ENCODE results near the gene EEF1G.

EEF1G gene

DNA sequence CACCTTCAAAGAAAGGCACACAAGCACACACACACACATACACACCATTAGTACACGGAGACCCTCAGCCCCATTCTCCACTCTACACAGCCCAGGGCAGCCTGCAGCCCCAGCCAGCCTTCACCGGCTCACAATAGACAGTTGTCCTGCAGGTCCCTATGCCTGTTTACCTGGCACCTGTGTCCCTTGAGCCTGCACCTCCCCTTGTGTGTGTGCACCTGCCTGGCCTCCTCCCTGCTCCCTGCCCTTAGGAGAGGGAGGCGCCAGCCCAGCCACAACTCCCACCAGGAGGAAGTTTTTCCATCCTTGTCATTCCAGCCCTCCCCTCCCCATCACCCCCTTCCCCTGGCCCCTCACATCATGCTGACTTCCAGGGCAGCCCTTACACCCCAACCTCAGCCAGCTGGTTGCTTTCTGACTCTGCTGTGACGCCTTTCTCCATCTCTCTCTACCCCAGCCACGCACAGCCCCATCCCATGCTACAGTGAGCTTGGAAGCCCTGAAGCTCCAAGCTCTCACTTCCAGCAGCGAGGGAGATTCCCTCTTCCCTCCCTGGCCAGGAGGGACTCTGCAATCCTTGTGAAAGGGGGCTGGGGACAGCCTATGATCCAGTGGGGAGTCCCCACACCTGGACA is 31.5 kb downstream of the EEF1G start:
- Histone ChIP-seq H3K79me1 (replicated peaks; ENCODE audit: low read length, poor library complexity, severe bottlenecking) (no peaks in the 10 kb centered on the region), H2BK12ac (ENCODE audit: low read length in 2 of 2) (peak overlapping the region; percentile 35 to 37), H3K4me2 (ENCODE audit: low read length, poor library complexity, severe bottlenecking) (peak overlapping the region; percentile 64), H2AK5ac (ENCODE audit: low read length, severe bottlenecking) (peak overlapping the region; percentile 37), H3K27ac (ENCODE audit: low read length, poor library complexity, severe bottlenecking) (peak overlapping the region; percentile 82), H3K4ac (ENCODE audit: low read depth in 1 of 2, low read length in 2 of 2) (peak overlapping the region in 1 of 2 experiments; percentile 54), H3K9me3 (ENCODE audit: control insufficient read depth, low read length) (no peaks in the 10 kb centered on the region), H3K18ac (ENCODE audit: low read depth in 1 of 2, low read length in 2 of 2) (peak overlapping the region; percentile 1 to 58), H2BK15ac (ENCODE audit: low read depth, poor library complexity, severe bottlenecking) (no peak overlapping the region), H3K23ac (ENCODE audit: low read length in 2 of 2) (peak overlapping the region in 1 of 2 experiments; percentile 66), H4K8ac (ENCODE audit: low read length) (no peak overlapping the region), H2BK120ac (ENCODE audit: low read depth, low read length) (no peak overlapping the region), H2AFZ (ENCODE audit: low read depth, low read length) (no peak overlapping the region), H3K36me3 (ENCODE audit: control insufficient read depth in 1 of 2, insufficient read depth in 2 of 2, low read depth in 1 of 2, low read length in 2 of 2) (peaks cover 20 to 51% of the 10 kb centered on the region in 2 experiments), H3K4me1 (ENCODE audit: control insufficient read depth, insufficient read depth, low read depth, low read length) (peaks cover 44% of the 10 kb centered on the region), H3K14ac (ENCODE audit: low read length in 2 of 2) (peak overlapping the region in 1 of 2 experiments; percentile 80), H4K91ac (ENCODE audit: low read length) (no peak overlapping the region), H3K9ac (ENCODE audit: low read length) (peak overlapping the region; percentile 98), H2BK5ac (ENCODE audit: low read depth, low read length, poor library complexity, severe bottlenecking) (no peak overlapping the region), H3K27me3 (ENCODE audit: control insufficient read depth in 1 of 2, insufficient read depth in 1 of 2, low read length in 2 of 2) (no peaks in the 10 kb centered on the region), H3K4me3 (ENCODE audit: insufficient read depth in 1 of 2, low read depth in 1 of 2, low read length in 2 of 2) (peak overlapping the region; percentile 96 to 98)
- no peak for DNase-seq
- 53% methylated on average over 5 of the region's 6 CpGs for WGBS

DNA sequence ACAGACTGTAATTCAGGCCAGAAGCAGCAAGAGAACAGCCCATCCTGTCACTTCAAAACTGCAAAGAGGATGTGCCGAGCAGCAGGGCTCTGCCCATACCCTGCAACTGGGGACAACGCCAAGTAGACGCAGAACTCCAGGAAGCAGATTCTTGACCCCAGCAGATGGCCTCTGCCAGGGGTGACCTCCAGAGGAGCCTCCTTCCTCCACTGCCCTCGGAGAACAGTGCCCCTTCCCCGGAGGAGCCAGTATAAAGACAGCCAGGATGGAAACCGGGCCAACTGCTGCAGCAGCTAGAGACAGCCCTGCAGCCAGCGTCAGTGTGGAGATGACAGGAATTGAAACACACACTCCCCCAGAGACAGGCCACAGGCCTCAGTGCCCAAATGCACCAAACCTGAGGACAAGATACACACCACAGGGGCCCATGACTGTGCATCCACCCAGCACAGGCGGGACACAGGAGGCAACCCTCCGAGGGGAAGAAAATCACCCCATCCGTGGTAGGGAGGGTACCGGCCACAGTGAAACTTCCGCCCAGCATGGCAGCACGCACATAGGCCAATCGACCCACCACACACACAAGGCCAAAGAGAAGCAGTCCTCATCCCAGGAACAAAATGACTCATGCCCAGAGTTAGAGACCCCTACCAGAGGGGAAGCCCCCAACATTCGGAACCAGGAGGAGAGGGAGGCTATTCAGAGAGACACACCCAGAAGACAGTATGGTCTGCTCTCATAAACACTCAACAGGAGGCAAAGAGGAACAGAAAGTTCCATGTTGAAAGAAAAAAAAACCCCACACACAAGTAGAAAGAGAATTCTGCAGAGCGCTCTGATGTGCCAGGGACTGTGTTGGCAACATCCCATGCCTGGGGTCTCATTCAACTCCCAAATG is 32.6 kb downstream of the EEF1G start:
- Histone ChIP-seq H4K8ac (ENCODE audit: low read length) (no peak overlapping the region), H3K4me2 (ENCODE audit: low read length, poor library complexity, severe bottlenecking) (peak overlapping the region; percentile 64), H2BK12ac (ENCODE audit: low read length in 2 of 2) (no peak overlapping the region), H3K14ac (ENCODE audit: low read length in 2 of 2) (peak overlapping the region in 1 of 2 experiments; percentile 5), H3K4me1 (ENCODE audit: control insufficient read depth, insufficient read depth, low read depth, low read length) (peaks cover 51% of the 10 kb centered on the region), H2BK15ac (ENCODE audit: low read depth, poor library complexity, severe bottlenecking) (no peak overlapping the region), H2AFZ (ENCODE audit: low read depth, low read length) (no peak overlapping the region), H3K18ac (ENCODE audit: low read depth in 1 of 2, low read length in 2 of 2) (peak overlapping the region; percentile 0 to 22), H3K9ac (ENCODE audit: low read length) (peak overlapping the region; percentile 98), H2BK120ac (ENCODE audit: low read depth, low read length) (no peak overlapping the region), H3K36me3 (ENCODE audit: control insufficient read depth in 1 of 2, insufficient read depth in 2 of 2, low read depth in 1 of 2, low read length in 2 of 2) (peaks cover 21 to 60% of the 10 kb centered on the region in 2 experiments), H3K23ac (ENCODE audit: low read length in 2 of 2) (no peak overlapping the region), H3K4ac (ENCODE audit: low read depth in 1 of 2, low read length in 2 of 2) (no peak overlapping the region), H3K4me3 (ENCODE audit: insufficient read depth in 1 of 2, low read depth in 1 of 2, low read length in 2 of 2) (peak overlapping the region; percentile 0 to 96), H3K9me3 (ENCODE audit: control insufficient read depth, low read length) (no peaks in the 10 kb centered on the region), H3K27ac (ENCODE audit: low read length, poor library complexity, severe bottlenecking) (peak overlapping the region; percentile 82), H2BK5ac (ENCODE audit: low read depth, low read length, poor library complexity, severe bottlenecking) (no peak overlapping the region), H4K91ac (ENCODE audit: low read length) (peak overlapping the region; percentile 2), H3K79me1 (replicated peaks; ENCODE audit: low read length, poor library complexity, severe bottlenecking) (no peaks in the 10 kb centered on the region), H3K27me3 (ENCODE audit: control insufficient read depth in 1 of 2, insufficient read depth in 1 of 2, low read length in 2 of 2) (no peaks in the 10 kb centered on the region), H2AK5ac (ENCODE audit: low read length, severe bottlenecking) (peak overlapping the region; percentile 75)
- WGBS = 42% methylated on average over 16 of the region's 16 CpGs
- DNase-seq = peak; percentile 30

DNA sequence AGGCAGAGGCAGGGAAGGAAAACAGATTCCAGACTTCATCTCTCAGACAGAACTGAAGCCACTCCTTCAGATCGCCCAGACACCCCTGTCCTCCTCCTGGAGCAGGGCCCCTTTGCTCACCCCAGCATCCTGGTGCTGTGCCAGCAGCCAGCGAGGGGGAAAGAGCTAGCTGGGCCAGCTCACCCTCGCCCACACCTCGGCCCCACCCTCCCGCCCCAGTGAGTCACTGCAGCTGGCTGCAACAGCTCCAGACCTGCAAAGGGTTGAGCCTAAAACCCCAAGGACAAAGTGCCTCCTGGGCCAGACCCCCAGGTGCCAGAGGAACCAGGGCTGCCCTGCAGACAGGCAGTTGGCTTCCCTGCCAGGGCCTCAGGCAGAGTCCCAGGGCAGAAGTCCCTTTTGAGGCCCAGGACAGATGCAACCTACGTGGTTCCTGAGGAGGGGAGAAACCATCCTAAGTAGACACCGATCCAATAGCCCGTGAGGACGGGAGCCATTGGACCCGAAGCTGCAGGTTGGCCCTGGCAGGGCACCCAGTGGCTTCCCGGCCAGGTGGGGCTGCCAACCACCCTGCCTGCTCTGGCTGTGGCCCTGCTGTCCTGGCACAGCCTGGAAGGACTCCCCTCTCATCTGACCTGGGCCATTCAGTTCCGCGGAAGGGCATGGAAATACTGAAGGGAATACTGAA is 34.3 kb downstream of the EEF1G start:
- Histone ChIP-seq H2BK120ac (ENCODE audit: low read depth, low read length) (no peak overlapping the region), H3K14ac (ENCODE audit: low read length in 2 of 2) (peak overlapping the region in 1 of 2 experiments; percentile 72), H3K27me3 (ENCODE audit: control insufficient read depth in 1 of 2, insufficient read depth in 1 of 2, low read length in 2 of 2) (no peaks in the 10 kb centered on the region), H3K36me3 (ENCODE audit: control insufficient read depth in 1 of 2, insufficient read depth in 2 of 2, low read depth in 1 of 2, low read length in 2 of 2) (peaks cover 37 to 65% of the 10 kb centered on the region in 2 experiments), H3K23ac (ENCODE audit: low read length in 2 of 2) (no peak overlapping the region), H2BK15ac (ENCODE audit: low read depth, poor library complexity, severe bottlenecking) (no peak overlapping the region), H3K9me3 (ENCODE audit: control insufficient read depth, low read length) (no peaks in the 10 kb centered on the region), H3K4me1 (ENCODE audit: control insufficient read depth, insufficient read depth, low read depth, low read length) (peaks cover 59% of the 10 kb centered on the region), H4K8ac (ENCODE audit: low read length) (no peak overlapping the region), H2AK5ac (ENCODE audit: low read length, severe bottlenecking) (peak overlapping the region; percentile 63), H2AFZ (ENCODE audit: low read depth, low read length) (no peak overlapping the region), H2BK12ac (ENCODE audit: low read length in 2 of 2) (peak overlapping the region in 1 of 2 experiments; percentile 8), H3K4me2 (ENCODE audit: low read length, poor library complexity, severe bottlenecking) (peak overlapping the region; percentile 40), H3K4ac (ENCODE audit: low read depth in 1 of 2, low read length in 2 of 2) (peak overlapping the region in 1 of 2 experiments; percentile 69), H3K4me3 (ENCODE audit: insufficient read depth in 1 of 2, low read depth in 1 of 2, low read length in 2 of 2) (peak overlapping the region in 1 of 2 experiments; percentile 96), H3K79me1 (replicated peaks; ENCODE audit: low read length, poor library complexity, severe bottlenecking) (no peaks in the 10 kb centered on the region), H2BK5ac (ENCODE audit: low read depth, low read length, poor library complexity, severe bottlenecking) (peak overlapping the region; percentile 83), H3K18ac (ENCODE audit: low read depth in 1 of 2, low read length in 2 of 2) (peak overlapping the region; percentile 50 to 56), H3K27ac (ENCODE audit: low read length, poor library complexity, severe bottlenecking) (peak overlapping the region; percentile 90), H4K91ac (ENCODE audit: low read length) (peak overlapping the region; percentile 67), H3K9ac (ENCODE audit: low read length) (peak overlapping the region; percentile 98)
- peak; percentile 77 for DNase-seq
- WGBS = 48% methylated on average over 12 of the region's 13 CpGs

All from mesenchymal stem cell (in vitro differentiated cells and primary cell).